NB4 (cell line): ENCODE results near the gene ZNF618.

Experiments
- CTCF ChIP-seq: IDR thresholded peaks from one replicate; pipeline ENCODE4 v1.5.1; 2012; ENCODE audit warnings: low read depth, low read length
- TF ChIP-seq, protein P1 (sequence below): IDR thresholded peaks from 2 replicates; pipeline ENCODE4 v1.6.1; 2011; ENCODE audit warnings: low read depth, low read length

DNA sequence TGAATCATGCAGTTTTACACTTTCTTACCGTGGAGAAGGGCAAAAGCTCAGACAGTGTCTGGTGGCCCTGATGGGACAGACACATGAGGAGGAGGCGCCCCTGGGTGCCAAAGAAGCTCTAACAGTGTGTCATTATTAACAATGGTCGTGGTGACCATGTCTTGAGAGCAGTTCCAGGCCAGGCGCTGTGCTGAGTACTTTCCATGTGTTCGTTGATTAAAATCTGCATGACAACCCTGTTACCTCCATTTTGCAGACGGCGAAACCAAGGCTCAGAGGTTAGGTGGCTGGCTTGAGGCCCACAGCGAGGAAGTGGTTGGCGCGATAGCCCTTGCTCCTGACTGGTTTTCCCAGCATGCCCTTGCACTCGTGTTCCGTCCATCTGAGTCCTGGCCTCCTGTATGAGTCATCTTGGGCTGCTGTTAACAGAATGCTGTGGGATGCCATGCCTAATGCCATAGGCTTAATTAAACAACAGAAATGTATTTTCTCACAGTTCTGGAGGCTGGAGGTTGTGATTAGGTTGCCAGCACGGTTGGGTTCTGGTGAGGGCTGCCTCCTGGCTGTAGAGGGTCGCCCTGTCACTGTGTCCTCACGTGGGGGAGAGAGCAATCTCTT lies 110.0 kb downstream of the ZNF618 start:
- no peak for TF ChIP-seq CTCF
- TF ChIP-seq, protein P1, sequence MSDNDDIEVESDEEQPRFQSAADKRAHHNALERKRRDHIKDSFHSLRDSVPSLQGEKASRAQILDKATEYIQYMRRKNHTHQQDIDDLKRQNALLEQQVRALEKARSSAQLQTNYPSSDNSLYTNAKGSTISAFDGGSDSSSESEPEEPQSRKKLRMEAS: no peak
